Activated CD4-positive, alpha-beta T cell treated with anti-CD3 and anti-CD28 coated beads, Interleukin-2, amount 50 U/mL, for 1 hour (primary cell): Measurements from ENCODE around the gene MYG1.
A peak's percentile ranks its signal among the peaks of the same experiment; 100 is the strongest.

ENCODE experiments used
- DNase-seq: peaks from one replicate; pipeline ENCODE4 v3.0.0-alpha.2; 2020

Gene MYG1, protein sequence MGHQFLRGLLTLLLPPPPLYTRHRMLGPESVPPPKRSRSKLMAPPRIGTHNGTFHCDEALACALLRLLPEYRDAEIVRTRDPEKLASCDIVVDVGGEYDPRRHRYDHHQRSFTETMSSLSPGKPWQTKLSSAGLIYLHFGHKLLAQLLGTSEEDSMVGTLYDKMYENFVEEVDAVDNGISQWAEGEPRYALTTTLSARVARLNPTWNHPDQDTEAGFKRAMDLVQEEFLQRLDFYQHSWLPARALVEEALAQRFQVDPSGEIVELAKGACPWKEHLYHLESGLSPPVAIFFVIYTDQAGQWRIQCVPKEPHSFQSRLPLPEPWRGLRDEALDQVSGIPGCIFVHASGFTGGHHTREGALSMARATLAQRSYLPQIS

DNA sequence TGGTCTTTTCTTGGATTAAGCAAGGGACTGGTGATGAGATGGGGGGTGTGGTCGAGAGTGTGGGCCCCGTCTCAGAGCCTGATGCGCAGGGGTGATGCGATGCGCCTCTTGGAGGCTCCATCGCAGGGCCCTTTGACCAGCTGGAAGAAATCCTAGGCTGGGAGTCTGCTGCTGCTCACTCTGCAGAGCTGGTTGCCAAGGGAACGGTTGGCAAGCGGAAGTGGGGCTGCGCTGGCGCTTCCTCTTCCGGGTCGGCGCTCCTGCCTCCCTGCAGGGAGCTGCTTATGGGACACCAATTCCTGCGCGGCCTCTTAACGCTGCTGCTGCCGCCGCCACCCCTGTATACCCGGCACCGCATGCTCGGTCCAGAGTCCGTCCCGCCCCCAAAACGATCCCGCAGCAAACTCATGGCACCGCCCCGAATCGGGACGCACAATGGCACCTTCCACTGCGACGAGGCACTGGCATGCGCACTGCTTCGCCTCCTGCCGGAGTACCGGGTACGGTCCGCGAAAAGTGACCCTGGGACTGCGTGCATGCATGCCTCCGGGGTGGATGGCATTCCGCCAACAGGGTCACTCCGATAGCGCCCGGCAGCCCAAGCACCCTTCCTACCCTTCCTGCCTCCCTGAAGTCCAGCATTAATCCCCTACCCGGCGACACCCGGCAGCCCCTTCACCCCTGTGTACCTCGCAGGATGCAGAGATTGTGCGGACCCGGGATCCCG lies at the start of gene MYG1:
TSS of gene MYG1 (plus strand) at position 242 of the 727 bp plus-strand sequence. CDS start at position 285, 43 bp downstream.
- peak; percentile 79 for DNase-seq

DNA sequence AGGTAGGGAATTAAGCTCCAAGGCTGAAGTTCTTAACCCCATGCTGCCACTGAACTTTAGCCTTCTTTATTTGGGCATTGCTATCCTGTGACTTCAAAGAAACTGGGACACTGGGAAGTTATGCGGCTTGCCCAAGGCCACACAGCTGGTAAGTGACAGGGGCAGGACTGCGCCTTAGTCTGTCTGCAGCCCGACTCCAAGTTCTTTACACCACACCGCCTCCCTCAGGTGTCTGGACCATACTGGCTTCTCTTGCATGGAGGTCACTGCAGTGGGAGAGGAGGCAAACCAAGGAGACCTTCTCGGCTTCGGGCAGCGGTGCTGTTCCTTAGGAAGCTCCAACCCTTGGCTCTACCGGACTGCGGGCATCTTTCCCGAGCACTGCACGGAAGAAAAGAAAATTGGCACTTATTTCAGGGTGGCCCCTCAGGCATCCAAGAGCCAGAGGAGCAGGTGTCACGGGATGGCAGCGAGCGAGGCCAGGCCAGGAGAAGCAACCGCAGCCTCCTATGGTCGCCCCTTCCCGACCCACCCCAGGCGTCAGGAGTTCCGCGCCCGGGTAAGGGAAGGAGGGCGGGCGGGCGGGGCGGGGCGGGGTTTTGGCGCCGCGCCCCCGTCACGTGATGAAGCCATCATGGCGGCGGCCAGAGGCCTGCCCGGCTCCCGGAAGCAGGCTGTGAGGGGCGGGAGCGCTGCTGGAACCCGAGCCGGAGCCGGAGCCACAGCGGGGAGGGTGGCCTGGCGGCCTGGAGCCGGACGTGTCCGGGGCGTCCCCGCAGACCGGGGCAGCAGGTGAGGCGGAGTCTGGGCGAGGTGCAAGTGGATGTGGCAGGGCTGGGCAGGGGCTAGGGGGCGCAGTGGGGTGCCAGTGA lies 47.8 kb upstream of the MYG1 start:
- DNase-seq, result peak; percentile 61

DNA sequence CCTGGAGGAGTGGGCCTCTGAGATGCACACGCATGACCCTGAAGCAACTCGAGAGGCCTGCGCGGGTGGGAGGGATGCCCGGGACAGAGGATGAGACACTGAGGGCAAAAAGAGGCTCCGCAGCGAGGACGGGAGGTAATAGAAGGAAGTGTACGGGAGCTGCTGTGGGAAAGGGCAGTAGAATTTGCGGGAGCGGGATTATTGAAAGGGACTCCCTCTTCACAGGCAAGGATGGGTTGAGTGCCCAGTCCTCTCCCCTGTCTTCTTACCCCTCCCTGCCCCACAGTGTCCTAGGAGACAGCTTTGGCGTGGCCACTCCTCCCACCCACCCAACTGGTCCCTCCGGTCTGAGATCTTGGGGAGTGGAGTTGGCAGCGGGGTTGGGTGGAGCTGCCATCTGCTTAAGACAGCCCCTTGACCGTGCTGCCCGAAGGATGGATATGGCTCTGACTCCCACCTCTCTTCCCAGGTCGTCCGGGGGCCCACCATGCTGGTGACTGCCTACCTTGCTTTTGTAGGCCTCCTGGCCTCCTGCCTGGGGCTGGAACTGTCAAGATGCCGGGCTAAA lies 47.1 kb upstream of the MYG1 start:
- no peak for DNase-seq

DNA sequence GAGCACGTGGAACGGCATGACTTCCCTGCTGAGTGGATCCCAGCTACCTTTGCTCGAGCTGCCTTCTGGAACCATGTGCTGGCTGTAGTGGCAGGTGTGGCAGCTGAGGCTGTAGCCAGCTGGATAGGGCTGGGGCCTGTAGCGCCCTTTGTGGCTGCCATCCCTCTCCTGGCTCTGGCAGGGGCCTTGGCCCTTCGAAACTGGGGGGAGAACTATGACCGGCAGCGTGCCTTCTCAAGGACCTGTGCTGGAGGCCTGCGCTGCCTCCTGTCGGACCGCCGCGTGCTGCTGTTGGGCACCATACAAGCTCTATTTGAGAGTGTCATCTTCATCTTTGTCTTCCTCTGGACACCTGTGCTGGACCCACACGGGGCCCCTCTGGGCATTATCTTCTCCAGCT lies 46.2 kb upstream of the MYG1 start:
- DNase-seq, result no peak

DNA sequence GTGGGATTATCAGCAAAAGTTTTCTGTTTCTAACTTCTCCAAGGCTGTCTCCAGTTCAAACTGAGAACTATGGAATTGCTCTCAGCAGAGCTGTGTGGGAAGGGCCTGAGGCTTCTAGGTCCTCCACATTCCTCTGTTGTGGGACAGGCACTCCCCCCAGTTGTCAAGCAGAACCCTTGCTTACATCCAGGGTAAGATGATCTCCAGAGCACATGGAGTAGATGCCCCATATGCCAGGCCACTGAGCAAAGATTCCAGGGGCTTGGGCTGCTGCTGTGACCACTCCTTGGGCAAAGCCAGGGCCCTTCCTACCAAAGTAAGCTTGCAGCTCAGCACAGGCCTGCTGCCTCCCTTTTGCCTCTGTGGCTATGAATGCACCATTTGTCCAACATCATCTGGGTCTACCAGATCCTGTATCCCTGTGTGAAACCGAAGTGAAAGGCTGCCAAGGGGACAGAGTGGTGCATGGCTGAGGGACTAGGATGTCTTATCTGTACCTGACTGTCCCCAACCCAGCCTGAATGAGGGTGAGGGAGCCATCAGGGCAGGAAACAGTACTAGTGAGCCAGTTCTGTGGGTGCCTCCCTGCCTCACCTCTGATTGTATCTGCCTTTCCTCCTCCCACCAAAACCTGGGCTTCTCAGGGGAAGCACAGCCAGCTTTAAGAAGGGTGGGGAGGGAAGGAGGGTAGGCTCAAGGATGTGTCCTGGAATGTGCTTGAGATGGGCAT lies 44.5 kb upstream of the MYG1 start:
- no peak for DNase-seq

DNA sequence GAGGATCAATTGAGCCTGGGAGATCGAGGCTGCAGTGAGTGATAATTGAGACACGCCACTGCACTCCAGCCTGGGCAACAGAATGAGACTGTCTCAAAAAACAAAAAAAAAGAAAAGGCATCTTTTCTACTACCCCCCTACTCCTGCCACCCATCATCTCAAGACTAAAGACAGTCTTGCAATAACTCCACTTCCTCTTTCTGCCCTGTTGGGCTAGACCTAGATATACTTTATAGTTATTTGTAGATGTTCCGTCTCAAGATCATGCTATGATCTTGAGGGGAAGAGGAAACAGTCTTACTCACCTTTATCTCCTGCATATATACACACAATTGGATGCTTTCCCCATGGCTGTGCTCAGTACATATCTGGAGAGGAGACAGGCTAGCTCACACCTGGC lies 43.5 kb upstream of the MYG1 start:
- DNase-seq, result no peak

DNA sequence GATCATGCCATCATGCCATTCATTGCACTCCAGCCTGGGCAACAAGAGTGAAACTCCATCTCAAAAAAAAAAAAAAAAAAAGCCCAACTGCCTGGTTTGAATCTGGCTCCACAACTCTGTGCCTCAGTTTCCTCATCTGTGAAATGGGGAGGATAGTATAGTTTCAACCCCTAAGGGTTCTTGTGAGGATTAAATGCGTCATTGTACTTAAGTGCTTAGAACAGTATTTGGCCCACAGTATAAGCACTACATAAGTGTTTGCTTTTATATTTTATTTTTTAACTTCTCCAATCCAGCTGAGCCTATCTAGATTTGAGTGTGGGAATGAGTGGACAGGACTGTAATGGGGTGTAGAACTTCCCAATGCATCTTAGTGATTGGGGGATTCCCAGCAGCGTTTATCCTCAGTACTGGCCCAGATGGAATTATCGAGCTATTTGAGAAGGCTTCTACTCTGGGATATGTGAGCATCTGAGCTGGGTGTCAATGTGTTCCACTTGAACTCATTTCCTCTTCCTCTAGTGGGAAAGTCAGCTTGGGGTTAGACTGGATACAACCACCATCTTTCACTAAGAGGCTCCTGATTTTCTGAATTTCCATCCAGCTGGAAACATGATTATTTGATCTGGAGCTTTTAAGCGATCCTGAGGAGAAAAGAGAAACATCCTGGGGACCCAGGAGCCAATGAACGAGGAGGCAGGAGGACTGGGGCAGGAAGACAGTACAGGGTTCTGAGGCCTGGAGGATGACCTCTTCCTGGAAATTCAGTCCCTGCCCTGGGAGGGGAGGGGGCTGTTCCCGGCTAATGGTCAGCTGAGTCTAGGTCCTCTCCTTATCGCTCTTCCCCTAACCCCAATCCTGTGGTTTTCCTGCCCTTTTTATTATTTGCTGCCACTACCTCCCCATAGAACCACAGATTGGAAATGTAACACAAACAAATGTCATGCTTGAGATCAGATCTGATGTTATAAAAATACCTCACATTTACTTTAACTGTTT lies 40.7 kb upstream of the MYG1 start:
- no peak for DNase-seq

DNA sequence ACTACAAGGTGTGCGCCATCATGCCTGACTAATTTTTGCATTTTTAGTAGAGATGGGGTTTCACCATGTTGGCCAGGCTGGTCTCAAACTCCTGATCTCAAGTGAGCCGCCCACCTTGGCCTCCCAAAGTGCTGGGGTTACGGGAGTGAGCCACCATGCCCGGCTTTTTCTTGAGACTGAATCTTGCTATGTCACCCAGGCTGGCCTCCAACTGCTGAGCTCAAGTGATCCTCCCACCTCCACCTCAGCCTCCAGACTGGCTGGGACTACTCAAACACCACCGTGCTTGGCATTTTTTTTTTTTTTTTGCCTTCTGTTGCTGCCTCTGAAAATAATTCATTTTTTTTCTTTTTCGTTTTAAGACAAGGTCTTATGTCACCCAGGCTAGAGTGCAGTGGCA lies 39.6 kb upstream of the MYG1 start:
- no peak for DNase-seq

DNA sequence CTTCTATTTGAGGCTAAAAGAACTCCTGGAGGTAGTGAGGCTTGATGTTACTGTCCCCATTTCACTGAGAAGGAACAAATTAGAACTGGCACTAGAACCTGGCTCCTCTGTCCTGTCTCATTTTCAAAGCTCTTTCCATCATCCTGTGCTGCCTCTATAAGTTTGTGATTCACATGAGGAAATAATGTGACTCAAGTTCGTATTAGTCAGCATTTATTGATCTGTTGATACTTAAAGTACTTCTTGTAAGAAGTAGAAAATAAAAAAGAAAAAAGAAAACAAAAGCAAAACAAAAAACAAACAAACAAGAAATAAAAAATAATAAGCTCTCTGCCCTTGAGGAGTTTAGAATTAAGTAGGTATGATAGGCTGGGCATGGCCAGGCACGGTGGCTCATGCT lies 33.7 kb upstream of the MYG1 start:
- no peak for DNase-seq

DNA sequence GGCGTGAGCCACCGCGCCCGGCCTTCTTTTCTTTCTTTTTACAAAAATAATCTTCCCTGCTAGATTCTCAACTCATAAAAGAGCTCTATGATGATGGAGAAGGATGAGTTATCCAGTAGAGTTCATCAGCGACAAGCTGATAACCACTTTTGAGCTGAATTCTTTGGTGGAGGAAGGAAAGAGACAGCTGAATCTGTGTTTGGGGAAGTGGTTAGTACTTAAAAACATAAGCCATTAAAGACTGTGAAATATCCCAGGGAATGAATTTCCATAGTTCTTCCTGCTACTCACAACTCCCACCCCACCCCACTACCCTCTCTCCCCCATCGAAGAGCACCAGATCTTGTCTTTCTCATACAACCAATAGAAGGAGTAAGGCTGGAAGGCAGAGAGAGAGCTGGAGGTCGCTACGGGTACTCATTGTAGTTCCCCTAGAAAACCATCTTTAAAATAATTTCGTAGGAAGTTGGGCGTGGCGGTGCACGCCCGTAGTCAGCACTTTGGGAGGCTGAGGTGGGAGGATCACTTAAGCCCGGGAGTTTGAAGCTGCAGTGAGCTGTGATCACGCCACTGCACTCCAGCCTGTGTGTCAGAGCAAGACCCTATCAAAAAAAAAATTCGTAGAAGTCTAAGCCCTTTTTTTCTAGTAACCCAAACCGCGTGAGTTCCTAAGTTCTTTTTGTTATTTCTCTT lies 32.0 kb upstream of the MYG1 start:
- no peak for DNase-seq

DNA sequence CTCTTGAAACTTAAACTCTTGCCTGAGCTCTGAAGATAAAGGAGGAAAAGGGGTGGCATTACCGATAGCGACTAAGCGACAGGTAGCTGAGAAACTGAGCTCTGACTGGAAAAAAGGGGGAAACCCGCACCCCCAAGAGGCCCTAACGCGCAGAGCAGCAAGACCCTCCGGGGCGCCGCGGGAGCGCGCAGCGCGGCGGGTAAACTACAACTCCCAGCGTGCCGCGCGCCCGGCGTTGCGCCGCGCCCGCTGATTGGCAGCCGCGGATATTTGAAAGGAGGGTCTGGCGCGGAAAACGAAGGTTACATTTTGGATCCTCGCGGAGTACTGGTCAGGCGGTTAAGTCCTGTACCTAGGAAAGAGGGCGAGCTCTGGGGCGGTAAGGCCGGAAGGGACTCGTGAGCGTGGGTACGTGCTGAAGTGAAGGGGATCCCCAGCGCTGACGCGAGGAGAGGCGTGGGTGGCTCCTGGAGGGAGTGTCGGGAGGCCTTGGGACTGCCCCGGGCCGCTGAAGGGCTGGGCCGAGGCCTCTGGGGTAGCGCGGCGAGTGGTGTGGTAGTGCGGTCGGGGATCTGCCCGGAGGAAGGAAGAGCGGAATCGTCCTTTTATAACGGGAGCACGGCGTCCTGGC lies 31.4 kb upstream of the MYG1 start, which contains the start of gene ESPL1:
TSS of gene ESPL1 (plus strand) at position 301 of the 631 bp plus-strand sequence. CDS start 468 bp downstream, outside the sequence.
- DNase-seq, result peak; percentile 76

DNA sequence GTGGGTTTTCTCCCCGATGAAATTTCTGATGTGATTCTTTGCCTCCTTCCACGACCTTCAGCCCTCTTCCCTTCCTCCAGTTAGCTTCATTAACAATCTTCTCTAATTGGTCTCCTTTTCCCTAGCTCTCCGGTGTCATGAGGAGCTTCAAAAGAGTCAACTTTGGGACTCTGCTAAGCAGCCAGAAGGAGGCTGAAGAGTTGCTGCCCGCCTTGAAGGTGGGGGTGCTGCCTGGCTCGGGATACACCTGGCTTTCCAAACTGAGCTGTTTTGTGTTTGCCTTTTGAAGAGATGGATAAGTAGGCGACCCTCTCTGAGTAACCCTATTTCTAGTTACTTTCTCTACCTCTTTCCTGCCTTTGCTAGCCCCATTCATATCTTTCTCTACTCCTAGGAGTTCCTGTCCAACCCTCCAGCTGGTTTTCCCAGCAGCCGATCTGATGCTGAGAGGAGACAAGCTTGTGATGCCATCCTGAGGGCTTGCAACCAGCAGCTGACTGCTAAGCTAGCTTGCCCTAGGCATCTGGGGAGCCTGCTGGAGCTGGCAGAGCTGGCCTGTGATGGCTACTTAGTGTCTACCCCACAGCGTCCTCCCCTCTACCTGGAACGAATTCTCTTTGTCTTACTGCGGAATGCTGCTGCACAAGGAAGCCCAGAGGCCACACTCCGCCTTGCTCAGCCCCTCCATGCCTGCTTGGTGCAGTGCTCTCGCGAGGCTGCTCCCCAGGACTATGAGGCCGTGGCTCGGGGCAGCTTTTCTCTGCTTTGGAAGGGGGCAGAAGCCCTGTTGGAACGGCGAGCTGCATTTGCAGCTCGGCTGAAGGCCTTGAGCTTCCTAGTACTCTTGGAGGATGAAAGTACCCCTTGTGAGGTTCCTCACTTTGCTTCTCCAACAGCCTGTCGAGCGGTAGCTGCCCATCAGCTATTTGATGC lies 30.6 kb upstream of the MYG1 start:
- no peak for DNase-seq

DNA sequence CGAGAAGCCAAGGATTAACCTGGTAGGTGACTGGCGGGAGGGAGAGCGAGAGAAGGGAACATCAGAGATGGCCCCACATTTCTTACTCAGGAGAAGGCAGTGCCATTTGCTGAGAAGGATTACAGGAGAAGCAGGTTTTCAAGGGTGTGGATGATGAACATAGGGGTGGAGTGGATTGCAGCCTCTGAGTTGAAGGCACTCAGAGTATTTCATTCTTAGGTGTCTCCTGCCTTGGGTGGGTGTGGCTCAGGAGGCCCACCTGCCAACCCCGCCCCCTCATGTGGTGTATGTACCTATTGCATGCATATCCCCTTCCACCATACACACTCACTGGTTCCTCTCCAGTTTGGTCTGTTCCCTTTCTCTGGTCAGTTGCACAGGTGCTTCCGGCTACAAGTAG lies 25.1 kb upstream of the MYG1 start:
- no peak for DNase-seq

DNA sequence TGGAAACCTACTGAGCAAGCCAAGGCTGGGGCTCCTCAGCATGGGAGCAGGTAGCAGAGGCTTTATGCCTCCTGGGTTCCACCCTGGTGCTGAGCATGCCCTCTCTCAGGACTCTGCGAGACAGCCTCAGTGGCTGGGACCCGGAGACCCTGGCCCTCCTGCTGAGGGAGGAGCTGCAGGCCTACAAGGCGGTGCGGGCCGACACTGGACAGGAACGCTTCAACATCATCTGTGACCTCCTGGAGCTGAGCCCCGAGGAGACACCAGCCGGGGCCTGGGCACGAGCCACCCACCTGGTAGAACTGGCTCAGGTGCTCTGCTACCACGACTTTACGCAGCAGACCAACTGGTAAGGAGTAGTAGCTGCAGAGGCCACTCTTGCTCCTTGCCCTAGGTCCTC lies 23.0 kb upstream of the MYG1 start:
- no peak for DNase-seq

DNA sequence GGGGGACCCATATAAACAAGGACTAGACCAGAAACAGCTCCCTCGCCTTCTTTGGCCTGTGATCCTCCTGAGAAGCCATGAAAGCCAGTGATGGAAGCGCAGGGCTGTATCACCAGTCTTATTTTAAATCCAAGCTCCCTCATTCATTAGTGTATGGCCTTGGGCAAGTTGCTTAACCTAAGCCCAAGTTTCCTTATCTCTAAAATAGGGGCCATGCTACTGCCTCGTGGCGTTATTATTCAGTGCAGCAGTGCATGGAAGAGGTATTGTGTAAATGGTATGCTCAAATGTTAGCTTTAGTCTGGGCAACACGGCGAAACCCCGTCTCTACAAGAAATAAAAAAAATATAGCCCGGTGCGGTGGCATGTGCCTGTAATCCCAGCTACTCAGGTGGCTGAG lies 21.5 kb upstream of the MYG1 start:
- DNase-seq, result no peak

DNA sequence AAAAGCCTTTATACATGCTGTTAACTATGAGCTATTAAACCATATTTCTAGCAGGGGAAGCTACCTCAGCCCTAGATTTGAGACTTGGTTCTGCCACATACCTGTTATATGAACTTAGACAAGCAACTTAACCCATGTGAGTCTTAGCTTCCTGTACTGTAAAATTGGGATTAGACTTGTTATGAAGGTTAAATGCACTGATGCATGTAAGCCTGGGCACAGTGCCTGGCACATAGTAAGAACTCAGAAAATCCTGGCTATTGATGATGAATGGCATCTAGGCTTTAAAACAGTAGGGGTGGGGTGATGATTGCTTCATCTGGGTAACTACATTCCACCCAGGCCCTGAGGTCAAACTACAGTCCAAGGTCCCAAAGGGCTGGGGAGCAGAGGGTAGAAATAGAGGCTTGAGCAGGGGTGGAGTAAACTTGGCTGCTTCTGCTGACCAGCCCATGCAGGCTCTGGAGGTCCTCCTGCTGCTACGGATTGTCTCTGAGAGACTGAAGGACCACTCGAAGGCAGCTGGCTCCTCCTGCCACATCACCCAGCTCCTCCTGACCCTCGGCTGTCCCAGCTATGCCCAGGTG lies 20.1 kb upstream of the MYG1 start:
- no peak for DNase-seq

DNA sequence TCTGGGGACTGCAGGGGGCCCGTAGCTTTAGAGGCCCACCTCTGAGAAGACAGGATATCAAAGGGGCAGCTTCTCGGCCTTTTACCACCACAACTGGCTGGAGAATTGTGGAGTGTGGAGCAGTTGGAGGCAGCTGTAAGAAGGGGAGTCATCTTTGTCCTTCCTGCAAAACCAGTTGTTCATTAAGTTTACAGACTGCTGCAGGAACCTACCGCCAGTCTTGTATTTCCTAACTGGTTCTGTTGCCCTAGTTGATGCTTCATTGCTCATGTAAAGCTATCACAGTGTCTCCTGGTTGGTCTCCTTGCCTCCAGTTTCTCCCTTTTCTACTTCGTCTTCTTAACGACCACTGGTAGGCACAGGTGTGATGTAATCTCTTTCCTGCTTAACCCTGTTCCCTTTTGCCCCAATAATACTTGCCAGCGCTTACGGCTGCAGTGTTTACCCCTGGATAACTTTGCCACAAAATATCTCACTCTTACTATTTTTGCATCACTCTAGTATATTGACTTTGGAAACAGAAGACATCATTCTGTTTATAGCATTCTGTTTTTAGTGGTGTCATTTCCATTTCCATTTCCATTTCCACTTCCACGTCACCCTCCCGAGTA lies 19.5 kb upstream of the MYG1 start:
- no peak for DNase-seq

DNA sequence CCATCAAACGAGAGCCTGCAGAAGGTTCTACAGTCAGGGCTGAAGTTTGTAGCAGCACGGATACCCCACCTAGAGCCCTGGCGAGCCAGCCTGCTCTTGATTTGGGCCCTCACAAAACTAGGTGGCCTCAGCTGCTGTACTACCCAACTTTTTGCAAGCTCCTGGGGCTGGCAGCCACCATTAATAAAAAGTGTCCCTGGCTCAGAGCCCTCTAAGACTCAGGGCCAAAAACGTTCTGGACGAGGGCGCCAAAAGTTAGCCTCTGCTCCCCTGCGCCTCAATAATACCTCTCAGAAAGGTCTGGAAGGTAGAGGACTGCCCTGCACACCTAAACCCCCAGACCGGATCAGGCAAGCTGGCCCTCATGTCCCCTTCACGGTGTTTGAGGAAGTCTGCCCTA lies 13.0 kb upstream of the MYG1 start:
- no peak for DNase-seq
